ENCODE measurements around the gene PPP2CA. TPM values are rescaled to one million over a fixed set of nuclear protein-coding genes. Genes with fewer than 3 reads are reported as not detected.
"Not testable (repeated sequence)": the region's sequence is repeated elsewhere in the genome, so short reads cannot be mapped to it uniquely, and the experiment has no call there.

The PPP2CA gene
- total RNA-seq, 4 donors from 2014 or later = 42.8 to 227 (median 149) TPM

DNA sequence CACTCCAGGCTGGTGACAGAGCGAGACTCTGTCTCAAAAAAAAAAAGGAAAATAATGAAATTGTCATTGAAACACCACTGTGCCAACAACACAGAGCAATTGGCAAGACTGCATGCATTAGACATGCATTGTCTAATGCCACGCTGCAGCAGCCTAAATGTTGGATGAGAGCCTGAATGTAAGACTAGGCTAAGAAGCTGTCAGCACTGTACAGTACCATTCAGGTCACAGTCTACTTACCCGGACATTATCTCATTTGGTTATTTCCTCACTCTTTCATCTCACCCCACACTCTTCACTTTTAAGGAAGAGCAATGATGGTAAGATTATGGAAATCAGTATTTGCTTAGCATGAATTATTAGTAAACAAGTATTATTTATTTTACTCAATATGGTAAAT, 31.3 kb upstream of the PPP2CA start:
- no peak for DNase-seq (ENCODE audit: low spot score in 2 of 2)
- H3K9me3 ChIP-seq = peaks cover 0 to 3% (median 0%) of the 10 kb centered on the region in 4 donors
- H3K4me3 ChIP-seq = no peak overlapping the region
- no peak overlapping the region for H3K27ac ChIP-seq
- no peaks in the 10 kb centered on the region for H3K4me1 ChIP-seq
- no peaks in the 10 kb centered on the region for H3K27me3 ChIP-seq
- WGBS, 2 donors = 80 to 82% methylated on average over 3 of the region's 3 CpGs
- TF ChIP-seq POLR2A (IDR thresholded peaks at IDR 0.05) (no peak), EP300 (IDR thresholded peaks at IDR 0.05) (no peak)
- TF ChIP-seq, protein P1, sequence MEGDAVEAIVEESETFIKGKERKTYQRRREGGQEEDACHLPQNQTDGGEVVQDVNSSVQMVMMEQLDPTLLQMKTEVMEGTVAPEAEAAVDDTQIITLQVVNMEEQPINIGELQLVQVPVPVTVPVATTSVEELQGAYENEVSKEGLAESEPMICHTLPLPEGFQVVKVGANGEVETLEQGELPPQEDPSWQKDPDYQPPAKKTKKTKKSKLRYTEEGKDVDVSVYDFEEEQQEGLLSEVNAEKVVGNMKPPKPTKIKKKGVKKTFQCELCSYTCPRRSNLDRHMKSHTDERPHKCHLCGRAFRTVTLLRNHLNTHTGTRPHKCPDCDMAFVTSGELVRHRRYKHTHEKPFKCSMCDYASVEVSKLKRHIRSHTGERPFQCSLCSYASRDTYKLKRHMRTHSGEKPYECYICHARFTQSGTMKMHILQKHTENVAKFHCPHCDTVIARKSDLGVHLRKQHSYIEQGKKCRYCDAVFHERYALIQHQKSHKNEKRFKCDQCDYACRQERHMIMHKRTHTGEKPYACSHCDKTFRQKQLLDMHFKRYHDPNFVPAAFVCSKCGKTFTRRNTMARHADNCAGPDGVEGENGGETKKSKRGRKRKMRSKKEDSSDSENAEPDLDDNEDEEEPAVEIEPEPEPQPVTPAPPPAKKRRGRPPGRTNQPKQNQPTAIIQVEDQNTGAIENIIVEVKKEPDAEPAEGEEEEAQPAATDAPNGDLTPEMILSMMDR (IDR thresholded peaks at IDR 0.05) = no peak
- H3K36me3 ChIP-seq = no peaks in the 10 kb centered on the region

DNA sequence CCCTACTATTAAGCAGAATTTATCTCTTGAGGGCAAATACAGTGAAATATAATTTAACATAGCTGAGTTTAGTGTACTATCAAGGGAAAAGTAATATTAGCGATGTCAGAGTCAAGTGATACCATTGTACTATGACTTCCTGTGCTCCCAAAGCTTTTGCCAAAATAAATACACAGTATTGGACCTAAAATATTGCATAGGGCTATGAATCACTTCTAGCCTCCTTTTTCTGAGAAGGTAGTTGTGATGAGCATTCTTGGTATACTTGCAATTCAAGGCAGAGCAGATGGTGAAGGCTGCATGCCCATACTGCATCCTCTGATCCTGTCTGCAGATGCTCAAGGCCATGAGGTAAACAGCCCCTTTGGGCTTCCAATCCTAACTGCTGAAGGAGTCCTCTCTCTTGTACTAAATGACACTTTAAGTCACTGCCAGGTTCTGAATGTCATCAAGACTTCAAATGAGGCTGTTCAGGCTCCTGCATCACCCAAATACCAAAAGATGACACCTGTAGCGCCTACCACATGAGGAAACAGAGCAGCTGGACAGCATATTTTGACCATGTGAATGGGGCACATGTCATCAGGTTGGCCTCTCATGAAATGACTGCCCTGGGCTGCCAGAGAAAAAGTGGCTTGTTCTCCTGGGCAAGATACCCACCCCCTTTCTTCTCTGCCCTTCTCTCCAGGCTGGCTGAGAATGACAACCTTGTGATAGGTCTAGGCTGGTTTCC, 29.7 kb upstream of the PPP2CA start:
- H3K9me3 ChIP-seq = no peaks in the 10 kb centered on the region
- 73 to 77% methylated on average over 2 of the region's 2 CpGs for WGBS, 2 donors
- H3K4me3 ChIP-seq = no peak overlapping the region
- no peak for TF ChIP-seq POLR2A (IDR thresholded peaks at IDR 0.05)
- TF ChIP-seq EP300 (IDR thresholded peaks at IDR 0.05) = no peak
- TF ChIP-seq, protein P1 (IDR thresholded peaks at IDR 0.05) = no peak
- DNase-seq (ENCODE audit: low spot score in 2 of 2) = no peak
- H3K36me3 ChIP-seq = no peaks in the 10 kb centered on the region
- no peaks in the 10 kb centered on the region for H3K4me1 ChIP-seq
- no peak overlapping the region for H3K27ac ChIP-seq
- no peaks in the 10 kb centered on the region for H3K27me3 ChIP-seq

DNA sequence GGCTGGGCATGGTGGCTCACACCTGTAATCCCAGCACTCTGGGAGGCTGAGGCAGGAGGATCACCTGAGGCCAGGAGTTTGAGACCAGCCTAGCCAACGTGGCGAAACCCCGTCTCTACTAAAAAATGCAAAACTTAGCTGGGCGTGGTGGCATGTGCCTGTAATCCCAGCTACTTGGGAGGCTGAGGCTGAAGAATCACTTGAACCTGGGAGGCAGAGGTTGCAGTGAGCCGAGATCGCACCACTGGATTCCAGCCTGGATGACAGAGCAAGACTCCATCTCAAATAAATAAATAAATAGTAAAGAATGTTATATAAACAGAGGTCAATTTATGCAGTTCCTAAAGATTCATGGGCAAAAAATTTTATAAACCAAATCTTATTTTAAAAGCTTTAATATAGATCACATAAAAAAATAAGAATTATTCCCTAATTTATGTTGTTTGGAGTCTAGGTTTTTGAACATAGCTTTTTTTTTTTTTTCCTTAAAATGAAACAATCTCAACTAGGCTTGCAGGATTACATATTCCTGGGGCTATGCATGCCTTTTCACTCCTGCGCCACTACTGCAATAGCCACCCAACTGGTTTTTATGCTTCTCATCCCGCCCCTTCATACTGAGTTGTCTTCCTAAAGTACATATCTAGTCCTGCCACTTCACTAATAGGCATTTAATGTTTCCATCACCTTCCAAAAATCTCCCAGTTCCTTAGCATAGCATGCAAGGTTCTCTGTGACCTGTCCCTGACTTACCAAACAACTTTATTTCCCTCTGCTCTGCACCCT, 27.7 kb upstream of the PPP2CA start:
- not testable (repeated sequence) for H3K27ac ChIP-seq; DNase-seq (ENCODE audit: low spot score in 2 of 2); H3K27me3 ChIP-seq; H3K36me3 ChIP-seq; H3K9me3 ChIP-seq; H3K4me3 ChIP-seq; H3K4me1 ChIP-seq
- 90 to 93% methylated on average over 8 of the region's 8 CpGs for WGBS, 2 donors

DNA sequence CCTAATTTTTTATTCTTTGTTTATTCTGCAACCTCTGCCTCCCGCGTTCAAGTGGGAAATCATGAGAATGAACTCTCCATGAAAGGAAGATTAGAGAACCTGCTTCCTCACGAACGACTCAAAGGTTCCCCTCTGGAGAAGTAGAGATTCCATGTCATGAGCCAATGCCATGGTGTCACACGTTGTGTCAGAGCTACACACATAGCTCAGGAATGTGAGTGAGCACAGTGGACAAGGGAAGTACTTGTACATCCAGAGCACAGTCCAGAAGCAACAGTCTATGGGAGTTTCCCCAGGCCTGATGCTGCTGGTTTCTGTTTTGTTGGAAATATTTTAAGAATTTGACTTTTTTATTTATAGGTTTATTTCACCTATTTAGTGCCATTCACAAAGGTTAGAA, 26.8 kb upstream of the PPP2CA start:
- Histone ChIP-seq H3K4me1 (no peaks in the 10 kb centered on the region), H3K9me3 (no peaks in the 10 kb centered on the region), H3K4me3 (no peak overlapping the region), H3K27ac (no peak overlapping the region), H3K36me3 (no peaks in the 10 kb centered on the region), H3K27me3 (no peaks in the 10 kb centered on the region)
- WGBS, 2 donors = 55 to 56% methylated on average over 5 of the region's 5 CpGs
- no peak for TF ChIP-seq EP300 (IDR thresholded peaks at IDR 0.05)
- TF ChIP-seq, protein P1 (IDR thresholded peaks at IDR 0.05) = no peak
- no peak for TF ChIP-seq POLR2A (IDR thresholded peaks at IDR 0.05)
- no peak for DNase-seq (ENCODE audit: low spot score in 2 of 2)

DNA sequence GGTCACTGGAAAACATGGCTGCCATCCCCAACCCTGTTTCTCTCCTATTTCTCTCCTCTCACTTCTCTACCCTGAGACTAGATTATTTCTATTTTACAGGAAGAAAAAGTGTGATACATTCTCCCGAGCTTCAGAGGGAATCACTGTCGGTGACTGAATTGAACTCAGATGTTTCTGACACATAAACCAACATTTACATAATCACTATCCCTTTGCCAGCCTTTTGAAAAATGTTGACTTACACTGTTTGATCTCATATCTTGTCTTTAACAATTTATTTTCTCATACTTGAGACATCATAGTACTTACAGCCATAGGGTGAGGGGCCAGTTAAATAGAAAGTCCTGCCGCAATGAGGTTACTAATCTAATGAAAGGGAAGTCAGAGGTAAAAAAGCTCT, 25.1 kb upstream of the PPP2CA start:
- Histone ChIP-seq H3K36me3 (no peaks in the 10 kb centered on the region), H3K9me3 (no peaks in the 10 kb centered on the region), H3K27ac (no peak overlapping the region), H3K4me3 (no peak overlapping the region), H3K27me3 (no peaks in the 10 kb centered on the region), H3K4me1 (no peaks in the 10 kb centered on the region)
- WGBS, 2 donors = 84 to 88% methylated on average over 3 of the region's 3 CpGs
- TF ChIP-seq, protein P1 (IDR thresholded peaks at IDR 0.05) = no peak
- TF ChIP-seq EP300 (IDR thresholded peaks at IDR 0.05) = no peak
- no peak for DNase-seq (ENCODE audit: low spot score in 2 of 2)

All from tibial nerve (tissue), 4 donors.